GM12878 (cell line): ENCODE measurements around the gene MYRFL.

Source experiments
- ATF7 ChIP-seq: fragments of 450-650 bp; IDR thresholded peaks from 2 replicates; pipeline ENCODE4 v1.6.1; 2016; ENCODE audit warnings: low read depth, mild to moderate bottlenecking
- BCLAF1 ChIP-seq: fragments of 450-650 bp; IDR thresholded peaks from 2 replicates; pipeline ENCODE4 v1.6.1; 2017; ENCODE audit warnings: antibody characterized with exemption, mild to moderate bottlenecking, moderate library complexity
- CBX5 ChIP-seq: sonication (generic); IDR thresholded peaks from 2 replicates; pipeline ENCODE4 v1.6.1; 2016; ENCODE audit warnings: low read depth, moderate library complexity, mild to moderate bottlenecking, inconsistent platforms
- DPF2 ChIP-seq: fragments of 450-650 bp; IDR thresholded peaks from 2 replicates; pipeline ENCODE4 v1.6.1; 2017; ENCODE audit warnings: mild to moderate bottlenecking
- HDAC6 ChIP-seq: fragments of 200-600 bp; sonication (generic); IDR thresholded peaks from one replicate; pipeline ENCODE4 v1.8.0; 2017; ENCODE audit warnings: antibody characterized with exemption; ENCODE audit not compliant: unreplicated experiment
- MXI1 ChIP-seq: fragments of 150-350 bp; IDR thresholded peaks from 2 replicates; pipeline ENCODE4 v1.6.1; 2011; ENCODE audit warnings: low read depth, mild to moderate bottlenecking, inconsistent platforms, low read length, improper control_type of control experiment
- NFYB ChIP-seq: IDR thresholded peaks from 2 replicates; pipeline ENCODE4 v1.6.1; 2011; ENCODE audit warnings: low read depth, mild to moderate bottlenecking, low read length, improper control_type of control experiment, moderate library complexity; ENCODE audit not compliant: insufficient read depth
- POLR2A ChIP-seq: IDR thresholded peaks from 2 replicates; pipeline ENCODE4 v1.6.1; 2011; ENCODE audit warnings: low read depth, mild to moderate bottlenecking, low read length
- POLR2AphosphoS5 ChIP-seq: IDR thresholded peaks from 2 replicates; pipeline ENCODE4 v1.6.1; 2011; ENCODE audit warnings: mild to moderate bottlenecking, low read length, inconsistent platforms
- TAF1 ChIP-seq: IDR thresholded peaks from 2 replicates; pipeline ENCODE4 v1.6.1; 2011; ENCODE audit warnings: mild to moderate bottlenecking, low read depth, low read length, borderline replicate concordance
- YBX1 ChIP-seq: fragments of 450-650 bp; IDR thresholded peaks from 2 replicates; pipeline ENCODE4 v1.6.1; 2016; ENCODE audit warnings: antibody characterized with exemption
- TF ChIP-seq, protein P1 (sequence below): fragments of 450-650 bp; formaldehyde crosslinking; IDR thresholded peaks from 2 replicates; pipeline ENCODE4 v1.4.0; 2022; ENCODE audit warnings: mild to moderate bottlenecking, moderate library complexity
- TF ChIP-seq, protein P2 (sequence below): fragments of 450-650 bp; IDR thresholded peaks from 2 replicates; pipeline ENCODE4 v1.6.1; 2017; ENCODE audit warnings: mild to moderate bottlenecking, moderate library complexity

DNA sequence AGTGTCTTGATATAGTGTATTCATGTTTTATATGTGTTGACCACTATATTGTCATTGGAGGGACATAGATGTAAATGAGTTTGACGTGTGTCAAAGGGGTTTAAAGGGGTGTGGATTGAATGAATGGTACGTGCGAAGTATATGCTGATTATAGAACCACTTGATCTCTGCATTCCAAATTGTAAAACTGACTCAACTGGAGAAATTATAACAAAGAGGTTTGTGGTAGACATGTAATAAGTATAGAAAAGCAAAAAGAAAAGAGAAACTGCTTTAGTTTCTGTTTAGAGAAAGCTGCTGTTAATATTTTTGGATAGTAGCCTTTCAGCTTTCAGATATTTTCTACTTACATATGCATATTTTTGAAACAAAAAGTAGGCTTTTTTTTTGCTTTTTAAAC, 8.9 kb upstream of the MYRFL start:
- TF ChIP-seq, protein P1, sequence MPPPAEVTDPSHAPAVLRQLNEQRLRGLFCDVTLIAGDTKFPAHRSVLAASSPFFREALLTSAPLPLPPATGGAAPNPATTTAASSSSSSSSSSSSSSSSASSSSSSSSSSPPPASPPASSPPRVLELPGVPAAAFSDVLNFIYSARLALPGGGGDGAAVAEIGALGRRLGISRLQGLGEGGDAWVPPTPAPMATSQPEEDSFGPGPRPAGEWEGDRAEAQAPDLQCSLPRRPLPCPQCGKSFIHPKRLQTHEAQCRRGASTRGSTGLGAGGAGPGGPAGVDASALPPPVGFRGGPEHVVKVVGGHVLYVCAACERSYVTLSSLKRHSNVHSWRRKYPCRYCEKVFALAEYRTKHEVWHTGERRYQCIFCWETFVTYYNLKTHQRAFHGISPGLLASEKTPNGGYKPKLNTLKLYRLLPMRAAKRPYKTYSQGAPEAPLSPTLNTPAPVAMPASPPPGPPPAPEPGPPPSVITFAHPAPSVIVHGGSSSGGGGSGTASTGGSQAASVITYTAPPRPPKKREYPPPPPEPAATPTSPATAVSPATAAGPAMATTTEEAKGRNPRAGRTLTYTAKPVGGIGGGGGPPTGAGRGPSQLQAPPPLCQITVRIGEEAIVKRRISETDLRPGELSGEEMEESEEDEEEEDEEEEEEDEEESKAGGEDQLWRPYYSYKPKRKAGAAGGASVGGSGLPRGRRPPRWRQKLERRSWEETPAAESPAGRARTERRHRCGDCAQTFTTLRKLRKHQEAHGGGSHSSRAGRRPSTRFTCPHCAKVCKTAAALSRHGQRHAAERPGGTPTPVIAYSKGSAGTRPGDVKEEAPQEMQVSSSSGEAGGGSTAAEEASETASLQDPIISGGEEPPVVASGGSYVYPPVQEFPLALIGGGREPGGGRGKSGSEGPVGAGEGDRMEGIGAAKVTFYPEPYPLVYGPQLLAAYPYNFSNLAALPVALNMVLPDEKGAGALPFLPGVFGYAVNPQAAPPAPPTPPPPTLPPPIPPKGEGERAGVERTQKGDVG = no peak
- TF ChIP-seq ATF7 = no peak
- TF ChIP-seq BCLAF1 = no peak
- no peak for TF ChIP-seq CBX5
- no peak for TF ChIP-seq DPF2
- TF ChIP-seq HDAC6 = no peak
- no peak for TF ChIP-seq POLR2A
- no peak for TF ChIP-seq NFYB
- TF ChIP-seq, protein P2, sequence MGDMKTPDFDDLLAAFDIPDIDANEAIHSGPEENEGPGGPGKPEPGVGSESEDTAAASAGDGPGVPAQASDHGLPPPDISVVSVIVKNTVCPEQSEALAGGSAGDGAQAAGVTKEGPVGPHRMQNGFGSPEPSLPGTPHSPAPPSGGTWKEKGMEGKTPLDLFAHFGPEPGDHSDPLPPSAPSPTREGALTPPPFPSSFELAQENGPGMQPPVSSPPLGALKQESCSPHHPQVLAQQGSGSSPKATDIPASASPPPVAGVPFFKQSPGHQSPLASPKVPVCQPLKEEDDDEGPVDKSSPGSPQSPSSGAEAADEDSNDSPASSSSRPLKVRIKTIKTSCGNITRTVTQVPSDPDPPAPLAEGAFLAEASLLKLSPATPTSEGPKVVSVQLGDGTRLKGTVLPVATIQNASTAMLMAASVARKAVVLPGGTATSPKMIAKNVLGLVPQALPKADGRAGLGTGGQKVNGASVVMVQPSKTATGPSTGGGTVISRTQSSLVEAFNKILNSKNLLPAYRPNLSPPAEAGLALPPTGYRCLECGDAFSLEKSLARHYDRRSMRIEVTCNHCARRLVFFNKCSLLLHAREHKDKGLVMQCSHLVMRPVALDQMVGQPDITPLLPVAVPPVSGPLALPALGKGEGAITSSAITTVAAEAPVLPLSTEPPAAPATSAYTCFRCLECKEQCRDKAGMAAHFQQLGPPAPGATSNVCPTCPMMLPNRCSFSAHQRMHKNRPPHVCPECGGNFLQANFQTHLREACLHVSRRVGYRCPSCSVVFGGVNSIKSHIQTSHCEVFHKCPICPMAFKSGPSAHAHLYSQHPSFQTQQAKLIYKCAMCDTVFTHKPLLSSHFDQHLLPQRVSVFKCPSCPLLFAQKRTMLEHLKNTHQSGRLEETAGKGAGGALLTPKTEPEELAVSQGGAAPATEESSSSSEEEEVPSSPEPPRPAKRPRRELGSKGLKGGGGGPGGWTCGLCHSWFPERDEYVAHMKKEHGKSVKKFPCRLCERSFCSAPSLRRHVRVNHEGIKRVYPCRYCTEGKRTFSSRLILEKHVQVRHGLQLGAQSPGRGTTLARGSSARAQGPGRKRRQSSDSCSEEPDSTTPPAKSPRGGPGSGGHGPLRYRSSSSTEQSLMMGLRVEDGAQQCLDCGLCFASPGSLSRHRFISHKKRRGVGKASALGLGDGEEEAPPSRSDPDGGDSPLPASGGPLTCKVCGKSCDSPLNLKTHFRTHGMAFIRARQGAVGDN = no peak
- no peak for TF ChIP-seq MXI1
- no peak for TF ChIP-seq TAF1
- TF ChIP-seq POLR2AphosphoS5 = no peak
- TF ChIP-seq YBX1 = no peak
